ENCODE data around the gene SMIM26. TPM values are rescaled to one million over a fixed set of nuclear protein-coding genes. Genes with fewer than 3 reads are reported as not detected.

SMIM26 gene
- total and polyA plus RNA-seq, 2 of the 8 experiments (the other 6 are each of a cell fraction or from before 2014, with no cell fraction given), result 69.8 to 95.0 TPM

- Histone ChIP-seq H2BK5ac (ENCODE audit: low read depth, low read length) (no peak overlapping the region; the same call in 1 of the 2 replicates), H3K27me3 (replicated peaks in 1 of 4; ENCODE audit: control insufficient read depth in 3 of 4, extremely low read depth in 1 of 4, insufficient read depth in 3 of 4, low read length in 3 of 4) (no peaks in the 10 kb centered on the region; a peak in 1 of 7 replicates), H2BK15ac (ENCODE audit: low read length) (no peak overlapping the region), H2BK120ac (replicated peaks; ENCODE audit: low read depth, low read length) (no peak overlapping the region), H4K91ac (replicated peaks; ENCODE audit: insufficient read length, low read length) (peak overlapping the region; percentile 52), H4K8ac (ENCODE audit: extremely low read depth, insufficient read depth, low read length) (no peak overlapping the region; the same call in 1 of the 2 replicates), H3K4me1 (replicated peaks in 1 of 4; ENCODE audit: control insufficient read depth in 3 of 4, insufficient read depth in 4 of 4, low read length in 3 of 4) (peaks cover 3 to 13% (median 4%) of the 10 kb centered on the region in 4 experiments; a peak in 5 of 7 replicates), H3K56ac (replicated peaks; ENCODE audit: insufficient read length, low read depth, low read length) (no peak overlapping the region), H3K4me2 (ENCODE audit: insufficient read depth in 1 of 2, low read depth in 2 of 2, low read length in 2 of 2) (peak overlapping the region; percentile 66 to 79), H3K23me2 (ENCODE audit: low read depth, low read length) (peaks cover 3% of the 10 kb centered on the region; the same call in 1 of the 2 replicates), H3K79me1 (ENCODE audit: low read depth, low read length) (no peaks in the 10 kb centered on the region; the same call in 1 of the 2 replicates), H3K9ac (replicated peaks in 1 of 4; ENCODE audit: extremely low read depth in 1 of 4, low read depth in 3 of 4, low read length in 3 of 4) (peak overlapping the region; percentile 39 to 82 (median 75)), H4K5ac (ENCODE audit: insufficient read length, low read depth, low read length) (no peak overlapping the region), H3K79me2 (ENCODE audit: control insufficient read depth in 1 of 2, insufficient read depth in 2 of 2, low read length in 2 of 2) (peaks cover 0 to 32% of the 10 kb centered on the region in 2 experiments; a peak in 2 of 4 replicates), H3K9me3 (ENCODE audit: insufficient read depth in 2 of 2, low read depth in 1 of 2, low read length in 1 of 2) (no peaks in the 10 kb centered on the region), H2BK20ac (ENCODE audit: low read length) (no peak overlapping the region), H3K18ac (ENCODE audit: extremely low read depth, low read length) (no peak overlapping the region), H2BK12ac (ENCODE audit: low read depth, low read length) (0 out of 2 replicates have a peak overlapping the region, but pooled peaks have one; percentile 42), H3K4ac (replicated peaks; ENCODE audit: insufficient read length, low read depth, low read length) (no peak overlapping the region), H3K4me3 (ENCODE audit: extremely low read depth in 1 of 4, insufficient read depth in 2 of 4, low read depth in 3 of 4, low read length in 4 of 4) (peak overlapping the region; percentile 57 to 84 (median 73)), H3K36me3 (ENCODE audit: control insufficient read depth in 2 of 4, insufficient read depth in 4 of 4, low read length in 3 of 4) (no peaks in the 10 kb centered on the region), H3K27ac (ENCODE audit: low read depth, low read length) (no peak overlapping the region), H3K14ac (ENCODE audit: insufficient read length) (no peak overlapping the region), H4K20me1 (replicated peaks in 1 of 2; ENCODE audit: control insufficient read depth in 1 of 2, insufficient read depth in 2 of 2, low read length in 2 of 2) (peaks cover 0 to 2% of the 10 kb centered on the region in 2 experiments), H2AK5ac (ENCODE audit: low read depth, low read length) (no peak overlapping the region), H3K23ac (ENCODE audit: insufficient read length) (no peak overlapping the region), H2AFZ (ENCODE audit: low read length) (0 out of 2 replicates have a peak overlapping the region, but pooled peaks have one; percentile 47)
- ChIA-PET CTCF (ENCODE audit: partially characterized antibody) (interaction anchor here (0.7 to 1.5 kb wide), 6 partner anchors 9 to 122 kb away, joined by 3 to 4 read pairs (median 3); no protein-coding TSS in a partner anchor), POLR2A (ENCODE audit: partially characterized antibody) (interaction anchor here (0.6 to 1.0 kb wide), 5 partner anchors 9 to 92 kb away, joined by 3 read pairs; partner anchors contain the start of gene RBBP9)
- WGBS, 2 experiments (ENCODE audit: extremely low coverage in 1 of 2, insufficient coverage in 1 of 2, insufficient read length in 1 of 2, insufficient replicate concordance in 2 of 2, low coverage in 1 of 2, low lambda C conversion rate in 2 of 2, missing lambda C conversion rate in 1 of 2), result 10% methylated on average over 18 of the region's 18 CpGs; no CpG with 5 or more reads in 1 of the 2 experiments
- no peak for FAIRE-seq
- DNase-seq (ENCODE audit: low read depth in 1 of 2, low spot score in 2 of 2), result peak in 1 of 2 experiments; percentile 51
- no peak for TF ChIP-seq ATF3 (IDR thresholded peaks at IDR 0.05; ENCODE audit: insufficient read depth, low read depth, low read length)
- TF ChIP-seq CBX8 (IDR thresholded peaks at IDR 0.05; ENCODE audit: borderline replicate concordance, low read depth, low read length), result no peak
- TF ChIP-seq GTF2F1 (IDR thresholded peaks at IDR 0.05; ENCODE audit: borderline replicate concordance, low read depth, low read length), result no peak
Observed at GRCh38 chr20:18588574-18588933, 21.3 kb downstream of the SMIM26 start.

All from H1 (cell line).